ENCODE results near the gene KLHL15. TPM values are rescaled to one million over a fixed set of nuclear protein-coding genes. Genes with fewer than 3 reads are reported as not detected.

Gene KLHL15
- total and polyA plus RNA-seq, 5 donors: 3.2 to 7.0 (median 6.0) TPM

DNA sequence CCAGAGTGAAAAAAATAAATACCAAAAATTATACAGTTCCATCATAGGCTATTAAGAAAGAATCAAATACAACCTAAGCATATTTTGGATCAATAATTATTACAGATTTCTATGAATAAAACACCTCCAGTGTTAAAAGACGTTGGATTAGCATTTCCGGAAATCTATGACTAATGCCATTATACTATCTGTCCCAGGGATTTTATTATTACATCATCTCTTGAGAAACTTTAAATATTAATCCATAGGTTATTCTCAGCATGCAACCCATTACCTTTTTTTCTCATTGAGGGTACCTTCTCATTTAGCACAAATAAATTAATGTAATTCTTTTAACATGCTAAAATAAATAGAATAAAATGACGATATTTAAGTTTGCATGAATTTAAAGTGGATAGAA, 74.6 kb downstream of the KLHL15 start:
- Histone ChIP-seq H3K27me3 (ENCODE audit: control insufficient read depth, insufficient read depth) (no peaks in the 10 kb centered on the region), H3K9me3 (ENCODE audit: control insufficient read depth, low read length) (no peaks in the 10 kb centered on the region), H3K4me3 (ENCODE audit: low read length) (no peak overlapping the region), H3K27ac (ENCODE audit: low read length) (no peak overlapping the region), H3K4me1 (ENCODE audit: control insufficient read depth, insufficient read depth, low read length) (no peaks in the 10 kb centered on the region)
- ATAC-seq: no peak
- intact Hi-C loops (cut with DNase I): no loop called here
- 73% methylated on average over 3 of the region's 3 CpGs for WGBS
- DNase-seq: no peak

DNA sequence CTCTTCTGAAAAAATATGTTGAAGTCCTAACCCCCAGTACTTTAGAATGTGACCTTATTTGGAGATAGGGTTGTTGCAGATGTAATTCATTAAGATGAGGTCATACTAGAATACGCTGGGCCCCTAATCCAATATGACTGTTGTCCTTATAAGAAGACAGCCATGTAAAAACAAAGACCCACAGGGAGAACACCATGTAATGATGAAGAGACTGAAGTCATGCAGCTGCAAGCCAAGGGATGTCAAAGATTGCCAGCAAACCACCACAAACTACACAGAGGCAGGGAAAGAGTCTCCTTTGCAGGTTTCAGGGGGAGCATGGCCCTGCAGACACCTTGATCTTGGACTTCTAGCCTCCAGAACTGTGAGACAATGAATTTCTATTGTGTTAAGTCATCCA, 81.8 kb downstream of the KLHL15 start:
- no peak for ATAC-seq
- no peak overlapping the region for H3K4me3 ChIP-seq (ENCODE audit: low read length)
- H3K9me3 ChIP-seq (ENCODE audit: control insufficient read depth, low read length): no peaks in the 10 kb centered on the region
- no peaks in the 10 kb centered on the region for H3K4me1 ChIP-seq (ENCODE audit: control insufficient read depth, insufficient read depth, low read length)
- WGBS: 83% methylated on average over 1 of the region's 1 CpG
- intact Hi-C loops (cut with DNase I): no loop called here
- no peaks in the 10 kb centered on the region for H3K27me3 ChIP-seq (ENCODE audit: control insufficient read depth, insufficient read depth)
- H3K27ac ChIP-seq (ENCODE audit: low read length): no peak overlapping the region
- no peak for DNase-seq

DNA sequence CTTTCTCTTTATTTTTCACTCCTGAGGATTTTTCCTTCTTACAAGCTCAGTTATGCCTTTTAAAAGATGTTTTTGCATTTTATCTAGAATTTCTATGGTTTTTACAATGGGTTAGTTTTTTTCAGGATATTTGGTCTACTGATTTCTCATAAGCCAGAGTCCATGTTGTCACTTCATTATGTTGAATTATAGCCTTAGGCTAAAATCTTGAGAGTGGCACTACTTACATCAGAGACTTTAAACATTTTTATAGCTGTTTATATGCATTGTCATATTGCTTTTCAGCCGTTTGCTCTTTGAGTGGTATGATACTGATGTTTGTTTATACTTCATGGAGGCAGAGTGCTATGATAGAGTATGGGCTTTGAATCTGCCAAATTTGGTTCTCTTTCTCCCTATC, 82.8 kb downstream of the KLHL15 start:
- H3K27me3 ChIP-seq (ENCODE audit: control insufficient read depth, insufficient read depth): no peaks in the 10 kb centered on the region
- no peaks in the 10 kb centered on the region for H3K4me1 ChIP-seq (ENCODE audit: control insufficient read depth, insufficient read depth, low read length)
- ATAC-seq (no peak), DNase-seq (no peak)
- no peak overlapping the region for H3K27ac ChIP-seq (ENCODE audit: low read length)
- intact Hi-C loops (cut with DNase I): no loop called here
- WGBS: 62% methylated on average over 1 of the region's 1 CpG
- no peaks in the 10 kb centered on the region for H3K9me3 ChIP-seq (ENCODE audit: control insufficient read depth, low read length)
- H3K4me3 ChIP-seq (ENCODE audit: low read length): no peak overlapping the region

DNA sequence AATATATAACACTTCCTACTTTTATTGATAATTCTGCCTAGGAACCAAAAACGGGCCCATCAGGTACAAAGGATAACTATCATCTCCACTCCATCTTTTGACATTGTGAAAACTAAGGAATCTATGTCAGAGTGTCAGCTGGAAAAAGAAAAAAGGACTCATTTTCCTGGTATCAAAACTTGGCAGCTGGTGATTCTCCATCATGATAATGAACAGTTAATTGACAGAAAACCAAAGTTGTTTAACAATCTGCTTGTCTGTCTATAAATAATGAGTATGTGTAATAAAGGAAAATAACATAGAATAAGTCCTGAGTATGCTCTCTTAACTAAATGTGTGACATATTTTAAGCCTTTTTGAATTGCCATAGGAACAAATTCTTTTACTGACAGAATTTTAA, 87.8 kb downstream of the KLHL15 start:
- 69% methylated on average over 1 of the region's 1 CpG for WGBS
- Histone ChIP-seq H3K27me3 (ENCODE audit: control insufficient read depth, insufficient read depth) (no peaks in the 10 kb centered on the region), H3K4me3 (ENCODE audit: low read length) (no peak overlapping the region), H3K9me3 (ENCODE audit: control insufficient read depth, low read length) (no peaks in the 10 kb centered on the region), H3K4me1 (ENCODE audit: control insufficient read depth, insufficient read depth, low read length) (no peaks in the 10 kb centered on the region), H3K27ac (ENCODE audit: low read length) (no peak overlapping the region)
- no peak for DNase-seq
- intact Hi-C loops (cut with DNase I): no loop called here
- no peak for ATAC-seq

DNA sequence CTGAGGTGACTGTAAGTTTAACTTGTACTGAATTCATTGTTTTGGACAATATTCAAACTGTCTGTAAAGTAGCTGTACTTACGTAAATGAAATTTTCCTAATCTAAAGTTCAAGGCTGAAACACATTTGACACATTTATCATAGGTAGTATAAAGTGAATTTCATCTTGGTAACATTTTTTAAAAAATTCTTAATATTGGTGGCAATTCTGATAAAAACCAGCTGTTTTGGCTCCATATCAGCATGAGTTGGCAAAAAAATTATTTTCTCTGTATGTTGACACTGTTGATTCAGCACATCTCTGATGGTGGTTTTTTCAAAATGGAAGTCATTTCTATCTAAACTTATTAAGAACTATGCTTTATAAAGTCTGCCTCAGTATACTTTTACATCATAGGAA, 88.3 kb downstream of the KLHL15 start:
- DNase-seq: no peak
- intact Hi-C loops (cut with DNase I): no loop called here
- H3K4me1 ChIP-seq (ENCODE audit: control insufficient read depth, insufficient read depth, low read length): no peaks in the 10 kb centered on the region
- no peaks in the 10 kb centered on the region for H3K9me3 ChIP-seq (ENCODE audit: control insufficient read depth, low read length)
- H3K27ac ChIP-seq (ENCODE audit: low read length): no peak overlapping the region
- 60% methylated on average over 1 of the region's 1 CpG for WGBS
- no peaks in the 10 kb centered on the region for H3K27me3 ChIP-seq (ENCODE audit: control insufficient read depth, insufficient read depth)
- no peak overlapping the region for H3K4me3 ChIP-seq (ENCODE audit: low read length)
- ATAC-seq: no peak

DNA sequence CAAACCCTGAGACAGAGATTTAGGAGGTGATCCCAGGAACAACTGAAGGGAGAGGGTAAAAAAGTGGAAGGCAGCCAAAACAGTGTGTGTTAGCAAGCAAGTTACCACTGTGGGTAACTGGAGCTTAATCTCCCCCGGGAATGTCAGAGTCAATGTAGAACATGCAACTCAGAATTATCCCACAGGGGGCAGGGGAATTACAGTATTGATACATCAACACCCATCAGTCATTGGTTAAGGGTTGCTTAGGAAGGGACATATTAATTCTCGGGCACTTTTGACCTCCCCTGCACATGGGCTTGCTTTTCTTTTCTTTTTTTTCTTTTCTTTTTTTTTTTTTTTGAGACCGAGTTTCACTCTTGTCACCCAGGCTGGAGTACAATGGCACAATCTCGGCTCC, 89.9 kb downstream of the KLHL15 start:
- Histone ChIP-seq H3K27me3 (ENCODE audit: control insufficient read depth, insufficient read depth) (no peaks in the 10 kb centered on the region), H3K9me3 (ENCODE audit: control insufficient read depth, low read length) (no peaks in the 10 kb centered on the region), H3K4me3 (ENCODE audit: low read length) (no peak overlapping the region), H3K4me1 (ENCODE audit: control insufficient read depth, insufficient read depth, low read length) (no peaks in the 10 kb centered on the region), H3K27ac (ENCODE audit: low read length) (no peak overlapping the region)
- 67% methylated on average over 4 of the region's 4 CpGs for WGBS
- no peak for ATAC-seq
- DNase-seq: no peak
- intact Hi-C loops (cut with DNase I): no loop called here

DNA sequence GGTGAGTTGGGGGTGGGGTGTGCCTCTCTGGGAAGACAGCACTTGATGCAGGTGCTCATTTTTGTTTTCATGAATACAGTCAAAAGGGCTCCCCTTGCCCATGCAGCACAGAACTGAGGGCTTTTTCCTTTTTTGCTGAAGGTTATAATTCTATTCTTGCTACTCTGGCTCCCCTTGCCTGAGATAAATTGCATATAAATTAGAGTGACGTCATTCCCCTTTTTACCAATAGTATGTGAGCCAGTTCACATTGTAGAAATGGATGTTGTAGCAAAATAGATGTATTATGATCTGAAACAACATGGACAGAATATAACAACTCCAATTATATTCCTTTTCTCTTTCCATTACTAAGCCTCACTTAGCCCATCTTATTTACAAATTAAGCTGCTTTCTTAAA, 90.8 kb downstream of the KLHL15 start:
- no peak overlapping the region for H3K4me3 ChIP-seq (ENCODE audit: low read length)
- DNase-seq: no peak
- no peaks in the 10 kb centered on the region for H3K9me3 ChIP-seq (ENCODE audit: control insufficient read depth, low read length)
- intact Hi-C loops (cut with DNase I): no loop called here
- no peak for ATAC-seq
- H3K27ac ChIP-seq (ENCODE audit: low read length): no peak overlapping the region
- H3K27me3 ChIP-seq (ENCODE audit: control insufficient read depth, insufficient read depth): no peaks in the 10 kb centered on the region
- H3K4me1 ChIP-seq (ENCODE audit: control insufficient read depth, insufficient read depth, low read length): no peaks in the 10 kb centered on the region
- WGBS: 27% methylated on average over 1 of the region's 1 CpG

DNA sequence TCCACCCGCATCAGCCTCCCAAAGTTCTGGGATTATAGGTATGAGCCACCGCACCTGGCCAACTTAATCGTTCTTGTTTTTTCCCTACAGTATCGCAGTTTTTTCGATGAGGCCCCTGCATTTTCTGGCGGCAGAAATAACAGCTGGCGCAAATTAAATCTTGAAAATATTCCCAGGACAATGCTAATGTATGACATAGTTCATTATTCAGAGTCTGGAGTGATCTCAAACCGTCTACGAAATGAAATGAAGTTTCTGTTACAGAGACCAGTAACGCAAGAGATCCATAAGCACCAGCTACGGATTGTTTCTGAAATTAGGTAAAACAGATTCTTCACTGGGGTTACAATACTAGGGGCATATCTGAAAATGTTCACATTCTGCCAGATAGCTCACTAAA, 91.9 kb downstream of the KLHL15 start:
- DNase-seq (no peak), ATAC-seq (no peak)
- no peaks in the 10 kb centered on the region for H3K4me1 ChIP-seq (ENCODE audit: control insufficient read depth, insufficient read depth, low read length)
- H3K27ac ChIP-seq (ENCODE audit: low read length): no peak overlapping the region
- 60% methylated on average over 11 of the region's 11 CpGs for WGBS
- no peaks in the 10 kb centered on the region for H3K27me3 ChIP-seq (ENCODE audit: control insufficient read depth, insufficient read depth)
- no peak overlapping the region for H3K4me3 ChIP-seq (ENCODE audit: low read length)
- intact Hi-C loops (cut with DNase I): no loop called here
- no peaks in the 10 kb centered on the region for H3K9me3 ChIP-seq (ENCODE audit: control insufficient read depth, low read length)

Other genes with a start within 250 kb of the KLHL15 start
- 100 to 1,000 TPM; 275 to 486 (median 317) TPM for gene SAT1, start 244.0 kb downstream of the KLHL15 start, total RNA-seq
- 523 TPM for gene SAT1, start 244.0 kb downstream of the KLHL15 start, polyA plus RNA-seq
- gene APOO, start 119.2 kb downstream of the KLHL15 start, total RNA-seq: 10 to 100 TPM; 65.7 to 88.9 (median 83.1) TPM
- gene APOO, start 119.2 kb downstream of the KLHL15 start, polyA plus RNA-seq: 105 TPM
- gene CXorf58, start 119.2 kb downstream of the KLHL15 start, total RNA-seq: under 1 TPM in 3 of 4 donors, not detected in 1; 0.31 to 0.65 (median 0.45) TPM
- 0.09 TPM for gene CXorf58, start 119.2 kb downstream of the KLHL15 start, polyA plus RNA-seq
- 10 to 100 TPM; 73.8 to 97.4 (median 88.1) TPM for gene EIF2S3, start 27.8 kb upstream of the KLHL15 start, total RNA-seq
- 32.6 TPM for gene EIF2S3, start 27.8 kb upstream of the KLHL15 start, polyA plus RNA-seq
- 10 to 100 TPM; 36.0 to 64.4 (median 50.7) TPM for gene ZFX, start 122.5 kb upstream of the KLHL15 start, total RNA-seq
- 5.6 TPM for gene ZFX, start 122.5 kb upstream of the KLHL15 start, polyA plus RNA-seq